Islet precursor cell (in vitro differentiated cells): ENCODE measurements around the gene CHRNE.

Experiments used
- DNase-seq: peaks from one replicate; pipeline ENCODE4 v3.0.0-alpha.2; 2018

CHRNE gene

DNA sequence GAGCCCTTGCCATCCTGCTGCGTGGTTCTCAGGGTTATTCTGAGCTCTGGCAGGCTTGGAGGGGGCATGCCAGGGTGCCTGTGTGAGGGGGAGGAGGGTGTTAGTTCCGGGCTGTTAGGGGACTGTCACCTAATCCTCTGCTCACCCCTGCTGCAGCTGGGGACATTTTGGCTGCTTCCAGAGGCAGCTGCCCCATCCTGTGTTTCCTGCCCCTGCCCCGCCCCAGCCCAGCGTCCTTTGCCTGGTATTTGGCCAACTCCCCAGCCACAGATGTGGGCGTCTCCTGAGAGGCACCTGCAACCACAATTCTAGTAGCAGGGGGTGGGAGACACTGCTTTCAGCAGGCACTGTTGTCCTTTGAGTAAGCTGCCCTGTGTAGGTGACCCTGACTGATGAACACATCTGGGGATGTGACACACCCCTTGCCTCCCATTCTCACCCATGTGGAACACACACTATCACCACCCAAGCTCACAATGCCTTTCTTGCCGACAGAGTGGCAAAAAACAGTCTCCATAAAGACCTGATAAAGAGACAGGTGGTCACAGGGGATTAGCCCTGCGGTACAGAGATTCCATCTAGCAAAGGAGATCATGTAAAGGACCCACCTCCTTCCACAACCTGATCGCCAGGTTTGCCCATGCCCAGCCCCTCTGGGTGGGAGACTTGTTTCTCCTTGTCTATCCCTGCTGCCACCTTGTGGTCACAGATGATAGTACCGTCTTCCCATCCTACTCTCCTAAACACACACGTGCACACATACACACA, at the start of gene CHRNE:
TSS of gene CHRNE (minus strand) at position 48 of the 768 bp plus-strand sequence. CDS start at position 13, 35 bp downstream.
- peak; percentile 95 for DNase-seq

DNA sequence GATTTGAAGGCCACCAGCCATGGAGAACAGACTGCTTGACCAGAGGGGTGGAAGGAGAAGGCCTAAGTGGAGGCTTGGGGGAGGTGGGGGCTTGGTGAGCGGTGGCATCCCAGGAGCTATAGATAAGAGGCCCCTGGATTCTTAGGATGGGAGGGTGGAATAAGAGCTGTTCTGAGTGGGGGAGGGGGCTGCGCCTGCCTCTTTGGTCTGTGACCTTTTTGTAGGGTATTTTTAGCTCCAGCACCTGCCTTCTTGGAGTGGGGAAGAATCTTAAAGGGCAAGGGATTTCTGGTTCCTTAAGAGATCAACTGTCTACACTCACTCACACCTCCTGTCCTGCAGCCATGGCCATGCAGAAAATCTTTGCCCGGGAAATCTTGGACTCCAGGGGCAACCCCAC, 48.6 kb upstream of the CHRNE start:
- DNase-seq = no peak

DNA sequence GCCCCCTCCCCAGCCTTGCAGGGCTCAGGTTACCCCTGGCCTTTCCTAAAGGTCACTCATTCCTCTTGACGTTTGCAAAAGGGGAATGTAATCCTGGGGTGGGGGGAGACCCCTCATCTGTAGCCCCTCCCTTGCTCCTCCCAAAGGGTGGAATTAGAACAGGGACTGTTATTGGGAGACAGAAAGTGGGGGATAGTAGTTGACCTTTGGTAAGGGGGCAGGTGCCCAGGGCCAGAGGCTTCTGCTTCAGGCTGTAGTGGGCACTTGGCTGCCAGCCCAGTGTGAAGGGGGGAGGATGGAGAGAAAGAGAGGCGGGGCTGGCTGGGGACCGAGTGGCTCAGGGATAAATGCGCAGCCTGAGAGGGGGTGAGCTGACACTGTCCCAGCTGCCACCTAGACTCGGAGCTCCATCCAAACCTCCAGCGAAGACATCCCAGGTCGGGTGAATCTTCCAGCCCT, 47.9 kb upstream of the CHRNE start, which contains the start of gene ENO3:
TSS of gene ENO3 (plus strand) at position 374 of the 459 bp plus-strand sequence. CDS start 711 bp downstream, outside the sequence.
- no peak for DNase-seq

DNA sequence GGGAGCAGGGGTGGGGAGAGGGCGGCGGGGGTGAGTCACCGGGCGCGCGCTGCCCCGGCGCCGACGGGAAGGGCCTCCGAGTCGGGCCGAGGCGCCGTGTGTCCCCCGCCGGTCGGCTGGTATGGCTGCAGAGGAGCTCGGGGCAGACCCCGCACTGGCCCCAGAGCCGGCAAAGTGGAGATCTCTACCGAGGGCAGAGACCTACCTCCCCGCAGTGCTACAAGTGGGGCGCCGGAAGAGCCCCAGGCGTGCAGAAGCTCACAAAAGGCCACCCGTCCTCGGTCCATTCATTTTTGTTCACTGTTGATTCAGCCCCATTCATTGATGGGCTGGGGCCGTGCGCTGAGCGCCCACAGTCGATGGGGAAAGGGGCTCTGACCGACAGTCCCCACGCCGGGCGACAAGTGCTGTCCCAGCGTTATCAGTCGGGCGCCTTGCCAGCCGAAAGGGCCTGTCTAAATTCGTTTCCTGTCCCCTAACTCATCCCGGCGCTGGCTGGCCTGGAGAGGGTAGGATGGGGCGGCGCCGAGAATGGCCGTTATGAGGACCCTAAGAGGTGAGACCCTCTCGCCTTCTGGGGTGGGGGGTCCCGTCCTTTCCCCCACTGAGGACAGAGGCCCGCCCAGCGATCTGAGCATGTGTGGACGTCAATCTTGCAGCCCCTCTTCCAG, 47.3 kb upstream of the CHRNE start:
- DNase-seq = peak; percentile 78

DNA sequence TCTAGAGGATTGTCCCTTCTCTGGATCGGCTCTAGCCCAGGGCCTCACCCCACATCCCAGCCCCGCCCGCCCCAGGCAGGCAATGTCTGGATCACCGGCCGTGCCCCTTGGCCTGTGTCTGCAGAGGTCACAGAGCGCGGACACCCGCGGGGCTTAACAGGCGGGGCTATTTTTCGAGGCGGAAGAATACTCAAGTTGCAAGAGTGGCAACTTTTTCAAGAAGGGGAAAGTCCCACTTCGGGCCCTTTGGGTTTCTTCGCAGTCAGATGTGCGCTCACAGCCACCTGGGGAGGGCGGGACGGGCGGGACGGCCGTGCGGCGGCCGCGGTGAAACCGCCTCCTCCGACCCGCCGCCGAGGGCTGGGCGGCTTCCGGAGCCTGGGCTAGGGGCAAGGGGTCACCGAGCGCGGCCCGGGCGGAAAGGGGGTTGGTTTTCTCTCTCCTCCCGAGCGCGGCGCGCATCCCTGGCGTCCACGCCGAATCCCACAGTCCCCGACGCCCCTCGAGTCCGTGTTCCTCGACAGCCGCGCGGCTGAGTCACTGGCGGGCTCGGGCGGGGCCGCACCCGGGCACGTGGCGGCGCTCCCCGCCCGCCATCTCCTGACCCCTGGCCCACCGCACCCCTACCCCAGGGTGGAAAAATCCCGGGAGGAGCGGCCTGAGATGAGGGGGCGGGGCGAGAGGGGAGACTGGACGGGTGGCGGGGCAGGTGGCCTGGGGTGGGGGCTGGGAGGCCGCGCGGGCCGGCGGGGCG, 46.6 kb upstream of the CHRNE start:
- peak; percentile 95 for DNase-seq

DNA sequence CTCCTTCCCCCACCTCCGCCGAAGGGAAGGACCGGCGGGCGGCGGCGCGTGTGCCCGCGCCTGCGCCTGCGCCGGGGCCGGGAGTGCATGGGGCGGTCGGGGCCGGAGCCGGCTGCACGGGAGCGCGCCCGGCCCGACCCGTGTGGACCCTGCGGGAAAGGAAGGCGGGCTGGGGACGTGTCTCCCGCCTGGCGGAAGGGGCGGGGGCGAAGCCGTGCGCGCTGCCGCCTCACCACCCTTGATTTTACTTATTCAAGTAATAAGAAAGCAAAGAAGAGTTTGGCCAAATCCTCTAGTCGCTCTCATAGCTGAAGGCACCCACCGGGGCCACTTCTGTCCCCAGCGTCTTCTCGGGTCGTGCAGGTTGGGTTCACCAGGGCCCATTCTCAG, 46.0 kb upstream of the CHRNE start:
- peak; percentile 95 for DNase-seq

DNA sequence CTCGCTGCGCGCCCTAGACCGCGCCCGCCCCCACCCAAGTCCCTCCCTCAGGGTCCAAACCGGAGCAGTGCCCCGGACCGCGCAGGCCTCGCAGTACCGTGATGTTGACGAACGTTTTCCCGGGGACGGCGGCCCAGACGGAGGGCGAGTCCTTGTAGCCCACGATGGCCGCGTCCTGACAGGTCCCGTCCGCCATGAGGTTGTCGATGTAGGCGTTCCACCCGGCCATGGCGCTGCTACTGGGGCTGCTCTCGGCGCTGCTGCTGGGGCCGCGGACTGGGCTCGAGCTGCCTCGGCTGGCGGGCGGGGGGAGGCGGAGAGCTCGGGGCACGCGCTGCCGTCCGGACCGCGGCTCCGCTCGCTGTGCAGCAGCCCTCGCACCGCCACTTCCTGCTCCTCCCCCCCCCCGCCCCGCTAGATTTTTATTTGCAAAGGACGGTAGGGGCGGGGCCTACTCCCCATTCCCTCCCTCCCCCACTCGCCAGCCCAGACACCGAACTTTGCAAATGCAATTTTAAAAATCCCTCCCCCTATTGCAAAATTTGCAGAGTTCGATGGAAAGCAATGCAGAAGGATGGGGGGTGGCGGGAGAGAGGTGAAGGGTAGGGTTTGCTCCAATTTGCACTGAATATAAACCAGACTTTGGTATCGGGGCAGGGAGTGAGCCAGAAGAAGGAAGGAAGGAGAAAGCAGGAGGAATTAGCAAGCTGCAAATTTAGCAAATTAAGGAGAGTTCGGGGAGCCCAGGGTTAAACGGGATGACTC, 45.5 kb upstream of the CHRNE start, which contains the start of gene PFN1:
TSS of gene PFN1 (minus strand) at position 365 of the 765 bp plus-strand sequence. CDS start at position 229, 136 bp downstream.
- DNase-seq = peak; percentile 95

DNA sequence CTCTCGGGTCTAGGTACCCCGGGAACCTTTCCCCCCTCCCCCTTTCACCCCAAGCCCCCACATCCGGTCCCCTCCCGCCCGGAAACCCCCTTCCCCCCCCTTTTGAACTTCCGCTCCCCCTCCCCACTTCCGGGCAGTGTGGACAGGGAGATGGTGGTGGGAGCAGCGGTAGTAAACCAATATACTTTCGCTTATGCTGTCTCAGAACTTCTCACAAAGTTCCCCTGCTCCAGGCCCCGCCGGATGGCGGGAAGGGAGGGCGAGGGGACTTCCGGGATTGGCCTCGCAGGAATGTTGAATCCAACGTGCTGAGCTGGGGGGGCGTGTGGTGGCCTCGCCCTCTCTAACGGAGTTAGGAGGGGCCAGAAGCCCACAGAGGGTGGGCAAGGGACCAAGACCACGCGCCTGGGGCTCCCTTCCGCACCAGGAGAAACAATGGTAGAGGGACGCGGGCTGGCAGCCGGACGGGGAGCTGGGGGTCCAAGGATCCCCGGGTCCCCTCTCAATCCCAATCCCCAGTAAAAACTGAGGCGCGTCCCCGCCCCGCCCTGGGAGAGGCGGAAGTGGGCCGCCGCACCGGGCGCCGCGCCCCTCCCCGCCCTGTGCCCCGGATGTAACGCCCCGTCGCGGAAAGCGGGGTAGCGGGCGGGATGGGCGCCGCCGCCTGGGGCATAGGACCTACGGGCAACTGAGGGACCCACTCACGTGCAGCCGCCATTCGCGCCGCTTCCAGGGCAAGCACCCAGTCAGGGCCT, 44.7 kb upstream of the CHRNE start:
- DNase-seq = peak; percentile 82

DNA sequence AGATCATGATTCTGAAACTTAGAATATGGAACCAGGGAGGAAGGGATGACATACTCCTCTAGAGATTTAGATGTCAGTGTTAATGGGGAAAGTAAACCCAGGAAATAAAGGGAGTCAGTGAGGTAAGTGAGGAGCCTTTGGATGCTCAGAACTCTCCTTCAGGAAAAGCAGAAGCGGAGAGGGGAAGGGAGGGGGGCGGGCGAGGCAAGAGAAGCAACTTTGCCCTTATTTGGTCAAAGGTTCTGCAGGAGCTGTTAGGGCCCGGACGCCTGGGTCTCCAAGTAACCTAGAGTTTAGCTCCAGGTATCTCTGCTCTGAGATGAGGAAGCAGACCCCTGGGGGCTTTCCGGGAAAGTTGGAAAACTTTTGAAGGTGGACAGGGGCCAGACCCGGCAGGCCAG, 44.1 kb upstream of the CHRNE start:
- no peak for DNase-seq

DNA sequence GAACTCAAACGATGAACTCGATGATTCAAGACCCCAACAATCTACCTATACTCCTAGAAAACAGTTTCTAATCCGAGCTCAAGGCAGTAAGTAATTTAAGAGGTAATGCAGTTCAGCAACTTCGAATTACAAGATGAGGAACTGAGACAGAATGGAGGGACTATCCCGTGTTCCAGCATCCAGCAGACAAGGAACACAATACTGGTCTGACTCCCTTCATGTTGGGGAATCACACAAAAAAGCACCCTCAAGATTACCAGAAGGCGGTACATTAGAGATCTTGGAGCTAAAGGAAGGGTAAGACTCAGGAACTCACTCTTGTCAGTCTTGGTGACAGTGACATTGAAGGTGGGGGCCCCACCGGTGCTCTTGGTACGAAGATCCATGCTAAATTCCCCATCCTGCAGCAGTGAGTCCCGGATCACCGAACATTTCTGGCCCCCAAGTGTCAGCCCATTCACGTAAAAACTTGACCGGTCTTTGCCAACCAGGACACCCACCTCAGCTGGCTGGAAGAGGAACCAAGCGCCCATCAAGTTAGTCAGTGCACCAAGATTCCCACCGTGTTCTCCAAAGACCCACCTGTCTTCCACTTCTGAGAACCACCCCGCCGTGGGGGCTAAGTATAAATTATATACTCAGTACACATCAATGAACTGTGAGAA, 43.5 kb upstream of the CHRNE start:
- DNase-seq = peak; percentile 45

DNA sequence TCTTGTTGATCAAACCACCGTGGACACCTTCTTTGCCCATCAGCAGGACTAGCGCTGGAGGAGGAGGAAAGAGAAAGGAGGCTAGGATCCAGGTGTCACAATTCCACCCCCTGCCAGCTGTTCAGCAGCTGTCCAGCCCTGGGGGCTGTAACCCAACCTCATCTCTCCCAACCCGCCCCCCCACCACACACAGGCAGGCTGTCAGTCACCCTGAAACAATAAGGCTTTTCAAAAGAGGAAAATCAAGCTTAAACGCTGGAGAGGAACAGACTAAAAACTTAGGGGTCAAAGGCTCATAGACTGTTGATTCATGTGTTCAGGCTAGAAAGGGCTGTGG, 43.0 kb upstream of the CHRNE start:
- no peak for DNase-seq

DNA sequence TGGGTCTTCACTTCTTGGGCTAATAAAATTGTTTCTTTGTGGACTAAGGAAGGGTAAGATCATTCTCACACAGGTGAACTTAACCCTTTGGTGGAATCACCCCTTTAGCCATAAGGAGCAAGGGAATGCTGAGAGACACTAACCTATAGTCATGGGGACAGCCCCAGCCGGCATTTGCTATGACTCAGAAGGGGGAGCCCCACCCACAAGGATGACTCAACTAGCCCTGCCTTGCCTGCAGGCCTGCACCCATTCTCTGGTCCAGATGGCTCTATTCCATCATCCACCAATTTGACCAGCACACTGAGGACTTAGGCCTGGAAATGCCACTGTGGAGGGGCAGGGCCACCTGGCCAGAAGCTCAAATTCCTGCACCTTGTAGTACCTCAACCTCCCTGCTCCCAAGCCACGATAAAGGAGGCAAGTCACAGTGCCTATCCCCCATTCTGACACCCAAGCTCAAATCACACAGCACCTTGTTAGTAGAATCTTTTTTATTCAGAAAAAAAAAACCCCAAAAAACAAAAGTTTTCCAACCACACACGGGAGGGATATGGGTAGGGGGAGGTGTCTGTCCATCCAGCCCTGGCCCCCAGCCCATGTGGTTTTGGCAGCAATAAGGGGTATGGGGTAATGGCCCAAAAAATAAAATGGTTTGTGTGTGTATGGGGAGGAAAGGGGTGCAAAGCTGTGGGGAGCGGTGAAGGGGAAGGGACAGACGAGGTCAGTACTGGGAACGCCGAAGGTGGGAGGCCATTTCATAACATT, 42.5 kb upstream of the CHRNE start:
- peak; percentile 97 for DNase-seq

DNA sequence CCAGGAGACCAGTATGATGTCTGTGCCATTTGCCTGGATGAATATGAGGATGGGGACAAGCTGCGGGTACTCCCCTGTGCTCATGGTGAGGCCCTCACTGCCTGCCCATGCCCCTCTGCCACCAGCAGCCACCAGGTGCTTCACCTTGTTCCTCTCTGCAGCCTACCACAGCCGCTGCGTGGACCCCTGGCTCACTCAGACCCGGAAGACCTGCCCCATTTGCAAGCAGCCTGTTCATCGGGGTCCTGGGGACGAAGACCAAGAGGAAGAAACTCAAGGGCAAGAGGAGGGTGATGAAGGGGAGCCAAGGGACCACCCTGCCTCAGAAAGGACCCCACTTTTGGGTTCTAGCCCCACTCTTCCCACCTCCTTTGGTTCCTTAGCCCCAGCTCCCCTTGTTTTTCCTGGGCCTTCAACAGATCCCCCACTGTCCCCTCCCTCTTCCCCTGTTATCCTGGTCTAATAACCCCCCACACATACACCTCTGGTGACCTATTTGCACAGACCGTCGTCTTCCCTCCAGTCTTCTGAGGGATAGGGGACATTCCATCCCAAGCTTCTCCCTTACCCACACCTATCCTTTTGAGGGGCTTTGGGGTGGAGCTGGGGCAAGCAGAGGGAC, 41.8 kb upstream of the CHRNE start:
- no peak for DNase-seq

DNA sequence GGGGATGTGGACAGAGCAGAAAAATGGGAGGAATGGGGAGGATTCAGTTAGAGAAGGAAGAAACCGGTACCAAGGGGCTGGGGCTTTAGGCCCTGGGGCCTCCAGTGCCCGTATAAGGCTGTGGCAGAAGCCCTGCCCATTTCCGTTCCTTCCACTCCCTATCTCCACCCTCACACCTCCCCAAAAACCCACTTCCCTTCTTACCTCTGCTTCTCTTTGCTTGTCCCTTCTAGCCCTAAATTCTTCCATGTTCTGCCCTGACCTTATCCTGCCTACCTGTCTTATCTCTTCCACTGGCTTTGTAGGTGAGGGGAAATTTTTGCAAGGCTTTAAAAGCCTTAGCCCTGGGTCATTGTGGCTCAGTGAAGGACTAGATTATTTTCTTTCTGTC, 41.3 kb upstream of the CHRNE start:
- DNase-seq = no peak

DNA sequence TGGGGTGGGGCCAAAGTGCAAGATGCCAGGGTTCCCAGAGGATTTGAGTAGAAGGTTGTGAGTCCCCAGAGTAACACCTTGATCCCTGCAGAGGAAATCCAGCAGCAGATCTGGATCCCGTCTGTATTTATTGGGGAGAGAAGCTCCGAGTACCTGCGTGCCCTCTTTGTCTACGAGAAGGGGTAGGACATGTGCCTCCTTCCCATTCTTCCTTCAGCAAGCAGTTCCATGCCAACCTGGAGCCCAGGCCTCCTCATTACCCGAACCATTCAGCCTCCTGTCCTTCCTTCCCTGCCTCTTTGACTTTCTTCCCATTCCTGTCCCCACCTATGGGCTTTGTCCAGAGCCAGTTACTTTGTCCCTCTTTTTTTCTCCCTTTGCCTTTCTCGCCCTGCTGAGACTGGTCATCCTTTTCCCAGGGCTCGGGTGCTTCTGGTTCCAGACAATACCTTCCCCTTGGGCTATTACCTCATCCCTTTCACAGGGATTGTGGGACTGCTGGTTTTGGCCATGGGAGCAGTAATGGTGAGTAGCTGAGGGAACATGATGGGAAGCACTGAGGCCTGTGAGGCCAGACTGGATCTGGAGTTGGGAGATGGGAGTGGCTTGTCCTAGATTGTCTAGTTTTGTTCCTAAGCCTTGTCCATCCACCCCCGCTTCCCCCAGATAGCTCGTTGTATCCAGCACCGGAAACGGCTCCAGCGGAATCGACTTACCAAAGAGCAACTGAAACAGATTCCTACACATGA, 40.0 kb upstream of the CHRNE start:
- no peak for DNase-seq

DNA sequence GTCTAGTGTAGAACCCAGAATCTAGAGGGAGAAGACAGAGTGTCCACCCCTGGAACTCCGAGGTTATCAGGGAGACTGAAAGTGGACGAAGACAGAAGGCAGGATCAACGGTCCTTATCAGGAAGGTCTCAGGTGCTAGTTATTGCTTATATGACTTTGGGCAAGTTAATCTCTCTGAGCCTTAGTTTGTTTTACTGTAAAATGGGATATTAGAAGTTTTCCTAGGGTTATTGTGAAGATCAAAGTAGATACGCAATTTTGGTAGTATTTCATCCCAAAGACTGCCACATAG, 38.4 kb upstream of the CHRNE start:
- DNase-seq = no peak

DNA sequence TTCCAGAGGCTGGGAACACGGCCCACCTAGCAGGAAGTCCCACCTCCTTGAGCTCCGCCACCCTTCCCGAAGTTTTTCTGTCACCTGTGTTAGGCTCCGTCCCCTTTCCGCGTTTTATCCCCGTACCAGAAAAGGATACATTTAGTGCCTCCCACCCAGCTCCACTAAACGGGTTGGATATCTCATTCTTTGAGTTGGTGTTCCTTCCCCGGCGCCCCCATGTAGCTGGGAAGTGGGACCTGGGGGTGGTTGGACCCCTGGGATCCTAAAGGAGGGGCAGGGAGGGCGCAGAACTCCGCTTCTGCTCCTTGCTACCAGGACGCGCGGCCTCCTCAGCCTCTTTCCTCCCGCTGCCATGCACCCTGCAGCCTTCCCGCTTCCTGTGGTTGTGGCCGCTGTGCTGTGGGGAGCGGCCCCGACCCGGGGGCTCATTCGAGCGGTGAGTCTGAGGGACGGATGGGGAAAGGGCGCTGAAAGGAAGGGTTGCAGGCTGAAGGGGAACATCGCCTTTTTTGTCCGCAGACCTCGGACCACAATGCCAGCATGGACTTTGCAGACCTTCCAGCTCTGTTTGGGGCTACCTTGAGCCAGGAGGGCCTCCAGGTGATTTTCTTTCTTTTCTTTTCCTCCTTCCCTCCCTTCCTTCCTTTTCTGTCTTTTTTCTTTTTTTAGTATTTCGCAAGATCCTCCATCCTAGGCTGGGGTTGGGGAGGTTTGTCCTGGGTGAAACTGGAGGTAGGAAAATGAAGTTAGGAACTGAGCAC, 37.8 kb upstream of the CHRNE start:
- no peak for DNase-seq

DNA sequence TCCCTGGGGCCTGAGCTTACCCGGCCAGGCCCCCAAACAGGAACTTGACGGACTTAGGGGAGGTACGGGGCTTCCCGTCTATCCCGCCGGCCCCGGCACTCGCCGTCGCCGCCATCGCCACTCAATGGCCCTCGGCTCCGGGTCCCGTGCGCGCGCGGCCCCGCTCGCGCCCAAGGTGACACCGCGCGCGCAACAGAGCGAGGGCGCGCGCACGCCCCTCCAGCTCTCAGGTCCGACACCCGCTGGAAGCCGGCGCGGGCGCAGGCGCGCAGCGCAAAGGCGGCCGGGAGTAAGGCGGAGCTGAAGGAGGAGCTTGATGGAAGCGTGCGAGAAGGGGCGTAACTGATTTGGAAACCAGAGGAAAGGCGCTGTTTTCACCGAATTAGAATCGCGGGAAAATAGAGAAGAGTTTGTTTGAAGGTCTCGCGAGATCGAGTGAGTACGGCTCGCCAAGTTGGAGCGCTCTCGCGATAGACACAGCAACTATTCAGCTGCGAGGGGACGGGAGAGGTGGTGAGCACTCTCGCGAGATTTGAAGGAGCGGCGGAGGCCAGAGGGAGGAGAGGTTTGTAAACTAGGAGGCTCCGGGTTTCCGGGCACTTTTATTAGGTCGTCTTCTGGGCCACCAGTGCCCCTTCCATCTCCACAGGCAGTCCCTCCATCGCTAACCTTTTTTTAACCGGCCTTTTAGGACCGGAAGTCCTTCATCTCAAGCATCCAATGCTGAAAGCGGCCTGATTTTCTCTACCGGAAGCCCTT, 37.1 kb upstream of the CHRNE start, which contains the start of the genes RNF167 and SLC25A11:
TSS of gene RNF167 (plus strand) at position 473 of the 759 bp plus-strand sequence. CDS start 642 bp downstream, outside the sequence.
TSS of gene SLC25A11 (minus strand) at position 251 of the 759 bp plus-strand sequence. CDS start at position 115, 136 bp downstream.
- DNase-seq = peak; percentile 100
